Stimulated activated CD8-positive, alpha-beta memory T cell treated with anti-CD3 and anti-CD28 coated beads, Interleukin-4, amount 100 ng/mL, for 24 hours (primary cell): ENCODE measurements around the gene PGA3.
"Not testable (repeated sequence)": the region's sequence is repeated elsewhere in the genome, so short reads cannot be mapped to it uniquely, and the experiment has no call there.

ENCODE experiments used
- DNase-seq: peaks from one replicate; pipeline ENCODE4 v3.0.0-alpha.2; 2020; ENCODE audit warnings: low read depth

PGA3 gene

DNA sequence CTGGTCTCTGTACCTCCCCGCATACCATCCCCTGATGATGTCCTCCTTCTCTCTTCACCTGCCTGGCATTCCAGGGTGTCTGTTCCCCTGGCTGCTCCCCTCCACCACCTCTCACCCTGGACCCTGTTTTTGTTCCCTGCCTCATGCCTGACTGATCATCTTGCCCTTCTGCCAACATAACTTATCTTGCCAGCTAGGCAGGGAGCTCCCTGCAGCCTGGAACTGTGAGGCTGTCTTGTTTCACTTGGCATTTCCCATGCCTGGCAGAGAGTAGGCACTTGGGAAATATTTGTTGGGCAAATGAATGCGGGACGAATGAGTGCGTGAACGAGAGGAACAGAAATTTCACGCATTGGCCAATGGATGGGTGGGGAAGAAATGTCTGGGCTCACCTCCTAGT, 7.3 kb downstream of the PGA3 start:
- DNase-seq: not testable (repeated sequence)

DNA sequence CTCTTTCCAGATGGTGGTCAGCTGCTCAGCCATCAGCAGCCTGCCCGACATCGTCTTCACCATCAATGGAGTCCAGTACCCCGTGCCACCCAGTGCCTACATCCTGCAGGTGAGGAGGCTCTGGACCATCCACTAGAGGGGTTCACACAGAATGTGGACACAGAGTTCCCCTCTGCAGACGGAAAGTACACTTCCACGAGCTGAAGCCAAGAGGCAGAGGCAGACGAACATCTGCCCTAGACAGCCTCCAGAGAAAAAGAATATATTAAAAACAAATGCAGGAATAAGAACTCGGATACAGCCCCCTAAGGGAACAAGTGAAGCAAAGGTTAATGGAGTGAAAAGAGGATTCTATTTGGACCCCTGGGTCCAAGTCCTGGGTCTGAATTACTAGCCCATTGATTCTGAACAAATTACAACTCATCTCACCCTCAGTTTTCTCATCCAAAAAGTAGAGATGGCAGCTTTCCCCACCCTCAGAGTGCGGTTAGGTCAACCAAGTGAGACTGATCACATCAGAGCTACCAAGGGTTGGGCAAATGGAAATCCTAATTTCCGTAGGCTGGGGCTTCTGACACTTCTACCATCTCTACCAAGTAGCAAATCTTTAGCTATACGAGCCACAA, 8.1 kb downstream of the PGA3 start:
- not testable (repeated sequence) for DNase-seq

DNA sequence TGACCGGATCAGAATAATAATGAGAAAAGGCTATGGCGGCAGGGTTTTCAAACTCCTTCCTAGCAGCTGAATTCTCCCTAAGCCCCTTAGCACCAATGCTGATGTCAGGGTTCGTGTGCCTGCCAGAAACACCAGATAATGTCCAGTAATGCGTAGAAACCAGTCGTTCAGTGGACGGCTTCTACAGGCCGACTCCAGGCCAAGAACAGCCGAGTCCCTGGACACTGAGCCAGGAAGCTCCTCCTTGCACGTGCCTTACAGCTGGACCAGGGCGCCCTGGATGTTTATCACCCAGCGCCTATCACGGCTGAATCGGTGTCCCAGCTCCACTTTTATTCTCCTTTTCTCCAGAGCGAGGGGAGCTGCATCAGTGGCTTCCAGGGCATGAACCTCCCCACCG, 8.9 kb downstream of the PGA3 start:
- DNase-seq: not testable (repeated sequence)

DNA sequence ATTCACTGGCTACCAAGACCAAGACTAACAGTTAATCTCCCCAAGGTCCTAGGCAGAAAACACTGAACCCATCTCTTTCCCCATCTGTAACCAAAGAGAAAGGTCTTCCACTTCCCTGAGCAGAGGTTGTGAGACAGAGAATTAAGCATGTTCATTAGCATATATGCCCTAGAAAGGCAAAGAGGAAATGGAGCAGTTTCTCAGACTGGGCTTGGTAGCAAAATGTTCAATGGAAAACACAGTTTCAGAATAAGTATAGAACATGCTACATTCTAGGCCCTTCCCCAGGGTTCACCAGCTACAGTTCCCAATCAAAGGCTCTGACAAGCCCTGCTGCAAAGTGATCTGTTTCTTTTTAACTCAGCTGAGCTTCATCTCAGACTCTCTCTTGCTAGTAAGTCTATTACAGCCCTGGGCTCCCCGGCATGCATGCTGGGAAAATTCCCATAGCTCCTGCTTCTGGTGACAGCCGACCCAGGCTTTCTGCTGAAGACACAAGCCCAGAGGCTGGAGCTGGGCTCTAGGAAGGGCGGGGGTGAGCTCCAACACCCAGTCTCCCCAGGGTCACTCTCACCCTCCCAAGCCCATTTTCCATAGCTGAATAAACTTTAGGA, 10.5 kb downstream of the PGA3 start:
- not testable (repeated sequence) for DNase-seq

DNA sequence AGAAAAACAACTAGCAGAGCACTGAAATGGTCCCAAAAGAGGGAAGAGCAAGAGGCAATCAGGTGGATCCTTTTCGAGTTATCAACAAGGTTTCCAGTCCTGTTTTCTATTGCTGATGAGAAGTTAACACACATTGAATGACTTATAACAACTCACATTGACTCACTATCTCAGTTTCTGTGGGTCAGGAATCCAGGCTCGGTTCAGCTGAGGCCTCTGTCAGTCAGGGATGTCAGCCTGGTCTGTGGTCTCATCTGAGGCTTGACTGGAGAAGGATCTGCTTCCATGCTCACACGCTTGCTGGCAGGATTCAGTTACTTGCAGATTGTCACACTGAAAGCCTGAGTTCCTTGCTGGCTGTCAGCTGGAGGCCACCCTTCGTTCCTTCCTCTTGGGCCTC, 15.0 kb downstream of the PGA3 start:
- DNase-seq: not testable (repeated sequence)

DNA sequence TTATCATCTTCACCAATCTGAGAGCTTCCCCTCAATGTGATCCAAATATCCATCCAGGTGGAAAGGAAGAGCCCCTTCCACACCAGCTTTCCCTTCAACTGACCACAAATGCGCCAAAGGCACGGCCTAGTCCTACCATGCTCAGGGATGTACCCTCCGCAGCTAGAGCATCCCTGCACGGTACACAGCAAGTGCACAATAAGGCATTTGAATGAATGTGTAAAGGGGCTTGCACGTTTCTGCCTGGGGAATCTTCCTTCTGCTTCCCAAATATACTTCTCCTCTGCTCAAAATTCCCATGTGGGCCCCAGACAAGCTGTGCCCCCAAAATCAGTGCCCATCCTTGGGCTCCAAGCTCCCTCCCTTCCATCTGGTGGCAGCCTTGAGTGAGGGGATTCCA, 15.7 kb downstream of the PGA3 start:
- DNase-seq: not testable (repeated sequence)

DNA sequence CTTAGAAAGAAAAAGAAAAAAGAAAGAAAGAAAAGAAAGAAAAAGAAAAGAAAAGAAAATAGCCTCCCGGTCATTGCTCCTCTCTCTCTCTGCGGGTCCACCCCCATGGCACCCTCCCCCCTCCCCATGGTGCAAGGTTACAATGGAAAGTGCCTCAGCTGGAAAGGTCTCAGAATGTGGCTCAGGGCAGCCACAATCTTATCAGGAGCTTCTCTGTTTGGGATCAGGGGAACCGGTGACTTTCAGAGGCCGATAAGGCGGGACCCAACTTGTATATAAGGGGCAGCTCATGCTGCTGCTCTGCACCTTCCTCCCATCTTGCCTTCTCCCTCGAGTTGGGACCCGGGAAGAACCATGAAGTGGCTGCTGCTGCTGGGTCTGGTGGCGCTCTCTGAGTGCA, 18.7 kb downstream of the PGA3 start, which contains the start of gene PGA4:
TSS of gene PGA4 (plus strand) at position 301 of the 400 bp plus-strand sequence. CDS start at position 355, 54 bp downstream.
- DNase-seq: not testable (repeated sequence)

DNA sequence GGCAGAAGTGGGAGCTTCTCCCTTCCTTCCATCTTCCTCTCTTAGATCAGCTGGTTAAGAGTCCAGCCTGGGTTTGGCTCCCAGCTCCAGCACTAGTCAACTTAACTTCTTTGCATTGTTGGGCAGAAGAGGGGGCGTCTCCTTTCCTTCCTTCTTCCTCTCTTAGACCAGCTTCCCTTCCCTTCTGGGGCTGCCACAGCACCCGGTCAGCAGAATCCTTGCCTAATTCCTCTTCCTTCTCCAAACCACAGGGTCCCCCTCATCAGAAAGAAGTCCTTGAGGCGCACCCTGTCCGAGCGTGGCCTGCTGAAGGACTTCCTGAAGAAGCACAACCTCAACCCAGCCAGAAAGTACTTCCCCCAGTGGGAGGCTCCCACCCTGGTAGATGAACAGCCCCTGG, 19.4 kb downstream of the PGA3 start:
- not testable (repeated sequence) for DNase-seq

DNA sequence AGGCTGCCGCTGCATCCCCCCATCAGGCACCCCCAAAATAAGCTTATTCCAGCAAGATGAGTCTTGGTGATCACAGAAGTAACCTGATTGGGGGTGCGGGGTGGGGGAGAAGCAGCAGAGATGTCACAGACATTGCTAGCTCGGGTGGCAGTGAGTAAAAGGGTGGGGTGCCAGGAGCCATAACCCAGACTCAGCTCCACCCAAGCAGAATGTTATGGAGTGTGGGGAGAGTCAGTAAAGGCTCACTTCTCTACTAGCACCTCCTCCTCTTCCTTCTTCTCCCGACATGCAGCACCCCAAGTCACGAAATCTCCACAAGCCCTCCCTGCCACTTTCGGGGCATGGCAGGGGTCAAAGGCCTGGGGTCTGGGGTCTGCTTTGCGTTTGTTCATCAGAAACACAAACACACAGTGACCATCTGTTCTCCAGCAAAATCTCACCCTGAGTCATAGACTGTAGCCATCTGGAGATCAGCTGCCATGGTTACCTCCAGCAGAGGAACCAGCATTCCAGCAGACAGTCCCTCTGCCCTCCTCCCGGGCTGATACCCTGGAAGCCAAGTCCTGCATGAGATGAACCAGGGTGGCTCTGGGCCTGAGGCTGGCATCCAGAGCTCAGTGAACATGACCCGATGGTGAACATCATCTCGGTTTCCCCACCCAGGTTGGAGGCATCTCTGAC, 23.3 kb downstream of the PGA3 start:
- not testable (repeated sequence) for DNase-seq

DNA sequence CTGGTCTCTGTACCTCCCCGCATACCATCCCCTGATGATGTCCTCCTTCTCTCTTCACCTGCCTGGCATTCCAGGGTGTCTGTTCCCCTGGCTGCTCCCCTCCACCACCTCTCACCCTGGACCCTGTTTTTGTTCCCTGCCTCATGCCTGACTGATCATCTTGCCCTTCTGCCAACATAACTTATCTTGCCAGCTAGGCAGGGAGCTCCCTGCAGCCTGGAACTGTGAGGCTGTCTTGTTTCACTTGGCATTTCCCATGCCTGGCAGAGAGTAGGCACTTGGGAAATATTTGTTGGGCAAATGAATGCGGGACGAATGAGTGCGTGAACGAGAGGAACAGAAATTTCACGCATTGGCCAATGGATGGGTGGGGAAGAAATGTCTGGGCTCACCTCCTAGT, 26.1 kb downstream of the PGA3 start:
- not testable (repeated sequence) for DNase-seq

DNA sequence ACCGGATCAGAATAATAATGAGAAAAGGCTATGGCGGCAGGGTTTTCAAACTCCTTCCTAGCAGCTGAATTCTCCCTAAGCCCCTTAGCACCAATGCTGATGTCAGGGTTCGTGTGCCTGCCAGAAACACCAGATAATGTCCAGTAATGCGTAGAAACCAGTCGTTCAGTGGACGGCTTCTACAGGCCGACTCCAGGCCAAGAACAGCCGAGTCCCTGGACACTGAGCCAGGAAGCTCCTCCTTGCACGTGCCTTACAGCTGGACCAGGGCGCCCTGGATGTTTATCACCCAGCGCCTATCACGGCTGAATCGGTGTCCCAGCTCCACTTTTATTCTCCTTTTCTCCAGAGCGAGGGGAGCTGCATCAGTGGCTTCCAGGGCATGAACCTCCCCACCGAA, 27.7 kb downstream of the PGA3 start:
- not testable (repeated sequence) for DNase-seq

DNA sequence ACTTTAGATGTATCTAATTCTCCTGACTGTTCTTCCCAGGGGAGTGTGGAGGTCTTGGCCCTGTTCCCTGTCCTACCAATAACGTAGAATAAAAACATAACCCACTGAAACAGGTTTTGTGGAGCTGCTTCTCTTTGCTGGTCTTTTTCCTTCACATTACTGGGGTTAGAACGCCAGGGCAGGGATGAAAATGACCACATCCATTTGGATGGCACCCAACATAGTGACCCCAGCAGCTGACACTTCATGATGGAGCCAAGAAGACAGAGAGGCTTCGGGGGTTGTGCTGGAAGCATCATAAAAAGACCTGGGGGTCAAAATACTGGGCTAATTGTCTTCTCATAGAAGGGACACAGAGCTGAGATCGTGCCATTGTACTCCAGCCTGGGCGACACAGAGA, 28.3 kb downstream of the PGA3 start:
- DNase-seq: not testable (repeated sequence)

DNA sequence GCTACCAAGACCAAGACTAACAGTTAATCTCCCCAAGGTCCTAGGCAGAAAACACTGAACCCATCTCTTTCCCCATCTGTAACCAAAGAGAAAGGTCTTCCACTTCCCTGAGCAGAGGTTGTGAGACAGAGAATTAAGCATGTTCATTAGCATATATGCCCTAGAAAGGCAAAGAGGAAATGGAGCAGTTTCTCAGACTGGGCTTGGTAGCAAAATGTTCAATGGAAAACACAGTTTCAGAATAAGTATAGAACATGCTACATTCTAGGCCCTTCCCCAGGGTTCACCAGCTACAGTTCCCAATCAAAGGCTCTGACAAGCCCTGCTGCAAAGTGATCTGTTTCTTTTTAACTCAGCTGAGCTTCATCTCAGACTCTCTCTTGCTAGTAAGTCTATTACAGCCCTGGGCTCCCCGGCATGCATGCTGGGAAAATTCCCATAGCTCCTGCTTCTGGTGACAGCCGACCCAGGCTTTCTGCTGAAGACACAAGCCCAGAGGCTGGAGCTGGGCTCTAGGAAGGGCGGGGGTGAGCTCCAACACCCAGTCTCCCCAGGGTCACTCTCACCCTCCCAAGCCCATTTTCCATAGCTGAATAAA, 29.3 kb downstream of the PGA3 start:
- DNase-seq: not testable (repeated sequence)

DNA sequence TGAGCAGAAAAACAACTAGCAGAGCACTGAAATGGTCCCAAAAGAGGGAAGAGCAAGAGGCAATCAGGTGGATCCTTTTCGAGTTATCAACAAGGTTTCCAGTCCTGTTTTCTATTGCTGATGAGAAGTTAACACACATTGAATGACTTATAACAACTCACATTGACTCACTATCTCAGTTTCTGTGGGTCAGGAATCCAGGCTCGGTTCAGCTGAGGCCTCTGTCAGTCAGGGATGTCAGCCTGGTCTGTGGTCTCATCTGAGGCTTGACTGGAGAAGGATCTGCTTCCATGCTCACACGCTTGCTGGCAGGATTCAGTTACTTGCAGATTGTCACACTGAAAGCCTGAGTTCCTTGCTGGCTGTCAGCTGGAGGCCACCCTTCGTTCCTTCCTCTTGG, 33.8 kb downstream of the PGA3 start:
- DNase-seq: not testable (repeated sequence)

DNA sequence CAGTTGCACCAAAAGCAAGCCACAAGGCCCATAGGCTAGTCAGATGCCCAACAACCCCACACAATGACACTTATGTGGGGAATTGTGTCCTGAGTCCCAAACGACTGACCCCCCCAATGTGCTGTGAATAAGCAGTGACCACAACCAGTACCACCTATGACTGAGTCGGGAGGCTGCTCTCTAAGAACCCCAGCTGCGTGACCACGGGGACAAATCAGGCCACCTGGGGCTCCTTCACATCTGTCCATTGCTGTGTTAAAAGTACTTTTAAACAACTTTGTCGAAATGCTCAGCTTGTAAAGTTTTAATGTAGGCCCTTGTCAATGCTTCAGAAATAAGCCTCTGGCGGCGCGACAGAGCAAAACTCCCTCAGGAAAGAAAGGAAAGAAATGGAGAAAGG, 37.0 kb downstream of the PGA3 start:
- DNase-seq: not testable (repeated sequence)

DNA sequence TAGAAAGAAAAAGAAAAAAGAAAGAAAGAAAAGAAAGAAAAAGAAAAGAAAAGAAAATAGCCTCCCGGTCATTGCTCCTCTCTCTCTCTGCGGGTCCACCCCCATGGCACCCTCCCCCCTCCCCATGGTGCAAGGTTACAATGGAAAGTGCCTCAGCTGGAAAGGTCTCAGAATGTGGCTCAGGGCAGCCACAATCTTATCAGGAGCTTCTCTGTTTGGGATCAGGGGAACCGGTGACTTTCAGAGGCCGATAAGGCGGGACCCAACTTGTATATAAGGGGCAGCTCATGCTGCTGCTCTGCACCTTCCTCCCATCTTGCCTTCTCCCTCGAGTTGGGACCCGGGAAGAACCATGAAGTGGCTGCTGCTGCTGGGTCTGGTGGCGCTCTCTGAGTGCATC, 37.6 kb downstream of the PGA3 start, which contains the start of gene PGA5:
TSS of gene PGA5 (plus strand) at position 301 of the 400 bp plus-strand sequence. CDS start at position 353, 52 bp downstream.
- not testable (repeated sequence) for DNase-seq

DNA sequence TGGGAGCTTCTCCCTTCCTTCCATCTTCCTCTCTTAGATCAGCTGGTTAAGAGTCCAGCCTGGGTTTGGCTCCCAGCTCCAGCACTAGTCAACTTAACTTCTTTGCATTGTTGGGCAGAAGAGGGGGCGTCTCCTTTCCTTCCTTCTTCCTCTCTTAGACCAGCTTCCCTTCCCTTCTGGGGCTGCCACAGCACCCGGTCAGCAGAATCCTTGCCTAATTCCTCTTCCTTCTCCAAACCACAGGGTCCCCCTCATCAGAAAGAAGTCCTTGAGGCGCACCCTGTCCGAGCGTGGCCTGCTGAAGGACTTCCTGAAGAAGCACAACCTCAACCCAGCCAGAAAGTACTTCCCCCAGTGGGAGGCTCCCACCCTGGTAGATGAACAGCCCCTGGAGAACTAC, 38.2 kb downstream of the PGA3 start:
- DNase-seq: not testable (repeated sequence)

DNA sequence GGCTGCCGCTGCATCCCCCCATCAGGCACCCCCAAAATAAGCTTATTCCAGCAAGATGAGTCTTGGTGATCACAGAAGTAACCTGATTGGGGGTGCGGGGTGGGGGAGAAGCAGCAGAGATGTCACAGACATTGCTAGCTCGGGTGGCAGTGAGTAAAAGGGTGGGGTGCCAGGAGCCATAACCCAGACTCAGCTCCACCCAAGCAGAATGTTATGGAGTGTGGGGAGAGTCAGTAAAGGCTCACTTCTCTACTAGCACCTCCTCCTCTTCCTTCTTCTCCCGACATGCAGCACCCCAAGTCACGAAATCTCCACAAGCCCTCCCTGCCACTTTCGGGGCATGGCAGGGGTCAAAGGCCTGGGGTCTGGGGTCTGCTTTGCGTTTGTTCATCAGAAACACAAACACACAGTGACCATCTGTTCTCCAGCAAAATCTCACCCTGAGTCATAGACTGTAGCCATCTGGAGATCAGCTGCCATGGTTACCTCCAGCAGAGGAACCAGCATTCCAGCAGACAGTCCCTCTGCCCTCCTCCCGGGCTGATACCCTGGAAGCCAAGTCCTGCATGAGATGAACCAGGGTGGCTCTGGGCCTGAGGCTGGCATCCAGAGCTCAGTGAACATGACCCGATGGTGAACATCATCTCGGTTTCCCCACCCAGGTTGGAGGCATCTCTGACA, 42.1 kb downstream of the PGA3 start:
- not testable (repeated sequence) for DNase-seq

DNA sequence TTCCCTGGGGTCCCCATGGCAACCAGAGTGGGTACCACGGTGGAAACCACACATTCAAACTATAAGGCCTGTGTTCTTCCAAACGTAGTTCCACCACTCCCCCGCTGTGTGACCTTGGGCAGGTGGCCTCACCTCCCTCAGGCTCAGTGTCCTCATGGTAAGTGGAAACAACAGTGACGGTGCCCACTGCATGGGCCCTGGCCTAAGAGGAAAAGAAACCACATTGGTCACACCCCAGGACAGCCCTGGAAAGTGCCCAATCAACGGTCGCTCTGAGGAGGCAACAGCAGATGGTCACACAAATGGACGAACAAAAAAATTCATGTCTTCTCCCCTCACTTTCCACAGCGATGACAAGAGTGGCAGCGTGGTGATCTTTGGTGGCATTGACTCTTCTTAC, 44.8 kb downstream of the PGA3 start:
- not testable (repeated sequence) for DNase-seq

DNA sequence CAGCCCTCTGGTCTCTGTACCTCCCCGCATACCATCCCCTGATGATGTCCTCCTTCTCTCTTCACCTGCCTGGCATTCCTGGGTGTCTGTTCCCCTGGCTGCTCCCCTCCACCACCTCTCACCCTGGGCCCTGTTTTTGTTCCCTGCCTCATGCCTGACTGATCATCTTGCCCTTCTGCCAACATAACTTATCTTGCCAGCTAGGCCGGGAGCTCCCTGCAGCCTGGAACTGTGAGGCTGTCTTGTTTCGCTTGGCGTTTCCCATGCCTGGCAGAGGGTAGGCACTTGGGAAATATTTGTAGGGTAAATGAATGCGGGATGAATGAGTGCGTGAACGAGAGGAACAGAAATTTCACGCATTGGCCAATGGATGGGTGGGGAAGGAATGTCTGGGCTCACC, 45.9 kb downstream of the PGA3 start:
- DNase-seq: not testable (repeated sequence)

DNA sequence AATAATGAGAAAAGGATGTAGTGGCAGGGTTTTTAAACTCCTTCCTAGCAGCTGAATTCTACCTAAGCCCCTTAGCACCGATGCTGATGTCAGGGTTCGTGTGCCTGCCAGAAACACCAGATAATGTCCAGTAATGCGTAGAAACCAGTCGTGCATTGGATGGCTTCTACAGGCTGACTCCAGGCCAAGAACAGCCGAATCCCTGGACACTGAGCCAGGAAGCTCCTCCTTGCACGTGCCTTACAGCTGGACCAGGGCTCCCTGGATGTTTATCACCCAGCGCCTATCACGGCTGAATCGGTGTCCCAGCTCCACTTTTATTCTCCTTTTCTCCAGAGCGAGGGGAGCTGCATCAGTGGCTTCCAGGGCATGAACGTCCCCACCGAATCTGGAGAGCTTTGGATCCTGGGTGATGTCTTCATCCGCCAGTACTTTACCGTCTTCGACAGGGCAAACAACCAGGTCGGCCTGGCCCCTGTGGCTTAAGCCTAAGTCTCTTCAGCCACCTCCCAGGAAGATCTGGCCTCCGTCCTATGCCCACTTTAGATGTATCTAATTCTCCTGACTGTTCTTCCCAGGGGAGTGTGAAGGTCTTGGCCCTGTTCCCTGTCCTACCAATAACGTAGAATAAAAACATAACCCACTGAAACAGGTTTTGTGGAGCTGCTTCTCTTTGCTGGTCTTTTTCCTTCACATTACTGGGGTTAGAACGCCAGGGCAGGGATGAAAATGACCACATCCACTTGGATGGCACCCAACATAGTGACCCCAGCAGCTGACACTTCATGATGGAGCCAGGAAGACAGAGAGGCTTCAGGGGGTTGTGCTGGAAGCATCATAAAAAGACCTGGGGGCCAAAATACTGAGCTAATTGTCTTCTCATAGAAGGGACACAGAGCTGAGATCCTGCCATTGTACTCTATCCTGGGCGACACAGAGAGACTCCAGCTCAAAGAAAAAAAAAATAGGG, 47.8 kb downstream of the PGA3 start:
- DNase-seq: not testable (repeated sequence)
